HG02885 (cell line): Measurements from ENCODE around the gene ATP13A1.
A peak's percentile ranks its signal among the peaks of the same experiment; 100 is the strongest.

Source experiments
- ATAC-seq: cut with Tn5 transposase; IDR thresholded peaks from one replicate; pipeline ENCODE4 v1.9.1; 2021; ENCODE audit warnings: mild to moderate bottlenecking; ENCODE audit not compliant: unreplicated experiment, poor library complexity

The ATP13A1 gene

DNA sequence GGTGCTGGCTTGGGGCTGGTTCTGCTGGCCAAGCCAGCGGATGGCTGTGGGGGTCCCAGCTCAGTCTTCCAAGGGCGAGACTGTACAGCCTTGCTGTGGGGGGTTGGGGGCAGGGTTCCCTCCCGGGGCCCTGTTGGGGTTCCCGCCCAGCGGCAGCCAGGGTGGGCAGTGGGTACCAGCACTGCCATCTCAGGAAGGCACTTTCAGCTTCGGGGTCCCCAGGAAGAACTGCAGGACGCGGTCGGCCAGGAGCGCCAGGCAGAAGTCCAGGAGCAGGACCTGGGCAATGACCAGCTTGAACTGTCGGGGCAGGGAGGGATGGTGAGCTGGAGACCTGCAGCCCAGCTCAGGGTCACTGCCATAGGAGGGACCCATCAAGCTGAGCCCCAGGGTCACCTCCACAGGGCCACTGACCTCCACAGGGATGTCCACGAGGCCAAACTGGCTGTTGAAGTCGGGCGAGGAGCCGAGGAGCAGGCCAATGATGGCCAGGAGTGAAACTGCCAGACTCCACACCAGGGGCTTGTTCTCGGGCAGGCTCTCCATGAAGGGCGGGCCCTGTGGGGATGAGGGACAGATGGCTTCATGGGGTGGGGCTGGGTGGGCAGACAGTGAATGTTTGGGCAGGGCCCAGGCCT is 18.1 kb downstream of the ATP13A1 start:
- ATAC-seq = no peak

DNA sequence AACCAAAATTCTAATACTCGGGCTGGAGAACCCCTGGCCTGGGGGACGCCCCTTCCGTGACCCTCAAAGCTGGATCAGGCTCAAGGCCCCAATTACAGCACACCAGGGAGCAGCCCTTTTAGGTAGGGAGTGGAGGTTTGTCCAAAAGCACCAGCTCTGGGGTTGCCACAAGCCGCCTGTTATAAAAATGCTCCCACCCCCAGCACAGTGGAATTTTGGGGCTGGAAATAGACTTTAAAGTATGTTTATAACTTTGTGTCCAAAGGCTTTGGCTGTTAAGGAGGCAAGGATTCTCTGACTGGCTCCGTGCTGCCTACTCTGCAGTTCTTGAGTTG is 19.5 kb downstream of the ATP13A1 start:
- no peak for ATAC-seq

DNA sequence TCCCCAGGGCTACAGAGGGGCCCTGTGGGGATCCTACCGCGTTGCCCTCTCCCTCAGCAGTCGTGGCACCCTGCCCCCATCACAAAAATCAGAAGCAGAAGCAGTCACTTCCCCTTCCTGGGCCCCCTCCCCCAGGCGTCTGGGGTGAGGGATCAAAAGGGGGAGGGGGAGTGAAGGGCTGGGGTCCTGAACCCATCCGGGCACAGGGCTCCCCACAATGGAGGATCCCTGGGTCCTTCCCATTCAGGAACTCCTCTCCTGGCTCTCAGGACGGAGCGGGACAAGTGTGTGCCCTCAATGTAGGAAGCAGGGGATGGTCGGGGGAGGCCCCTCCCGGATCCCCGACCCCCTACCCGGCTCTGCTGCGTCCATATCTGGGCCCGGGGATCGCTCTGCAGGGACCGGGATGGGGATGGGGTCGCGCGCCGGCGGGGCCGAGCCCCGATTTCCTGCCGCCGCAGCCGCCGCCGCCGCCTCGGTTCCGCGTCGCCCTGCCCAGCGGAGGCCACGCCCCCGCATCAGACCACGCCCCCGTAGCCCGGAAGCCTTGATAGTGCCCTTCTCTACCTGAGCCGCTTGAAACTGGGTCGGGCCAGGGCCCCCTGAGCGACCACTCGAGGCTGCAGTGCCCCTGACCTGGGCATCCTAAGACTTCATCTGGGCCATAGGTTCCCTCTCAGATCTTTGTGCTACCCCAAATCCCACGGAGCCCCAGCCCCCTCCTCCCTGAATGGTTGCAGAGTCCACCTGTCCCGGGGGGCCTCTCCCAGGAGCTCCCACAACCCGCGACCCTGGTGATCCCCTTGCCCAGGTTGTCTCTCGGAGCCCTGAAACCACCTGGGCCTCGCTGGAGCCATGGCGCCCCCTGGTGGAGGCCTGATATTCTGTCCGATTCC is 20.1 kb downstream of the ATP13A1 start, which contains the start of gene GMIP:
Gene GMIP, minus strand, starts transcription at position 500 of the 896 bp plus-strand sequence. Its CDS starts 128 bp downstream, at position 372.
- peak; percentile 79 for ATAC-seq

DNA sequence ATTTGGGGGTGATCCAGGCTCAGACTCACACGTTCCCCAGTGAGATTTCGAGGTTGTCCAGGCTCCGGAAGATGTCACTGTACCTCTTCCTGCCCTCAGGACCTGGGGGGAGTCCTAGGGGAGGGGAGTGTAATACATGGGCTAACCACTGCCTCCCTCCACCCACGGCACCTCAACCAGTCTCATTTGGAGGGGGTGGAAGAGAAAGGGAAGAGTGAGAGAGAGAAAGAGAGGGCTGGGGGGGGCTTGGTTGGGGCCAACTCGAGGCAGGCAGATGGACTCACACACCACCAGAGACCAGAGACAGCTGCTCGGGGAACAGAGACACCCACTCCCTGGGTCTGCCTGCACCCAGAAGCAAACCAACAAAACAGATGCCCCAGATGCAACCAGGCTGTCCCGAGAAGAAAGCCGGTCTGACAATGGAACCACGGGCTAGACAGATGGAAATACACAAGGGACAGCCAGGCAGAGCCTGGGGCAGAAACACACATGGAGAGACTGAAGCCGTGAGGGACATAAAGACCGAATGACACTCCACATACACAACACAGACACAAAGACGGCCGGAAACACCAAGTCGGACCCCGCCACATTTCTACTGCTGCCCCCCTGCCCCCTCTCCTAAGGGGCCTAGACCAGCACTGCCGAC is 20.8 kb downstream of the ATP13A1 start:
- ATAC-seq = peak; percentile 35

DNA sequence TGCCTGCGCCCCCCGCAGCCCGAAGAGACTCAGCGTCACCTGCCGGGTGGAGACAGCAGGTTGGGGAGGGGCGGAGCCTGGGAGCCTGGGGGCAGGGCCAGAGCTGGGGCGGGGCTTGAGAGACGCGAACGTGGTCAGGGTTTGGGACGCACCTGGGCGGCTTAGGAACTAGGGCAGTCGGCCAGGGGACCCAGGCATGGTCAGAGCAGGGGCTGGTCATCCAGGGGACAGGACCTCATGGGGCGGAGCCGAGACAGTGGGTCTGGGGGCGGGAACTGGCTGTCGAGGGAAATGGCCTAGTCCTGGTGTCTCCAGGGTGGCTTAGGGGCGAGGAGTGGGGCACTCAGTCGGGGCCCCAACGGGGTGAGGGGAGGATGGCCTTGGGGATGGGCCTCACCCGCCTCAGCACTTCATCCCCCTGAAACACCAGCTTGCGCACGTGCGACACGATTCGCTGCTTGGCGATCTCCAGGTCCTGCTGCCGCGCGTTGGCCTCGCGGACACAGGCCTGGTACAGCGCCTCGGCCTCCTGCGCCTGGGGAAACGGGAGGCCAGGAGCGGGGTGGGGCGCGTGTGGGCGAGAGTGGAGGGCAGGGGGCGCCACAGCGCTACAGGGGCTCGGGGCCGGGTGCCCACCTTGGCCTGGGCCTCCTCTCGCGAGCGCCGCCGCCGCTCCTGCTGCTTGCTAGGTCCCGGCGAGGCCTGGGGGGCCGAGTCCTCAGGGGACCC is 25.8 kb downstream of the ATP13A1 start:
- no peak for ATAC-seq

DNA sequence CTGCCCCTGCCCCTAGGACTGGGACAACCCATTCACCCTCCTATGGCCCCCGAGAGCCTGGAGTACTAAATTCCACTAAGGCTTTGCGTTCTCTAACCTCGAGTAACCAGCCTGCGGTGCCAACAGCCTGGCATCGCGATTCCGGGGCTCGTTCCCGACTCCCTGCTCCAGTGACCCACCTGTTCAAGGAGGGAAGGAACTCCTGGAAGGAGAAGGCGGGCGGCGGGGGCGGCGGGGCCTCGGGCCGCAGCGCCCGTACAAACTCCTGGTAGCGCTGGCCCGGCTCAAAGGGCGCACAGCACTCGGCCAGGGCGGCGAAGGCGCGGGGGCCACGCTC is 26.3 kb downstream of the ATP13A1 start:
- no peak for ATAC-seq

DNA sequence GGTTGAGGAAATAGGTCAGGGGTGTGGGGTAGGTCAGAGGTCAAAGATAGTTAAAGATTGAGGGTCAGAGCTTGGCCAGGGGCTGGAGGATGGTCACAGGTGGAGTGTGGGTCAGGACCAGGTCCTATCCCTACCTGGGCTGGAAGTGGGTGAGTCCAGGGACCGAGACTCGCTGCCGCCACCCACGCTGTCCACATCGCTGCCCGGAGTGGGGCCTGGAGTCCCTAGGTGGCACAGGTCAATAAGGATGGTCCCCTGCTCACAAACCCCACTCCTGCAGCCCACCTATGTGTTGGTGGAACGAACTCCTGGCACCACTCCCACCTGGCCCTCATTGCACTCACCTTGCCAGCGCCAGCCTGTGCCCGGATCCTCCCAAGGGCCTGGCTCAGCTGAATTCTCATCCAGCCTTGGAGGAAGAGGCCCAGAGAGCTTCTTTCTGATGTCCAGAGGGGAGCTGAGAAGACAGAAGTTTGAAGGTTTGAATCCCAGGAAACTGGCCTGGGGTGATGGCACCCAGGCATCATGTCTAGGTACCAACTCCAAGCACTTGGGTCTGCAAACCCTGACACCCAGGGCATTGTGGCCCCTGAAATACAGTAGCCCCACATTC is 26.8 kb downstream of the ATP13A1 start:
- ATAC-seq = no peak

DNA sequence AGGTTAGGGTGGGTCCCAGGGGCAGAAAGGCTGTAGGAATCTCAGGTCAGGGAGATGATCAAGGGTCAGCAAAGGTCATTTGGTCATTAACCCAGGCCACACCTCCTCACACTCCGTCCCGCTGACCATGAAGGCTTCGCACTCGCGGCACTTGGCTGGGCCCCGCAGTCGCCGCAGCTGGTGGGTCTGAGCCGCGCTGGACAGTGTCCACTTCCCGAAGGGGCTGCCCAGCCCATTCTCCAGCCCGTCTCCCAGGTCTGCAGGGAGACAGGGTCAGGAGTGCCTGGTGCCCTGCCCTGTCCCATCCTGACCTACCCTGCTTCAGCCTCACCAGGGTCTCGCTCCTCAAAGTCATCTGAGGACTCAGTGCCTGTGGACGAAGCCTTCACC is 28.2 kb downstream of the ATP13A1 start:
- ATAC-seq = no peak

DNA sequence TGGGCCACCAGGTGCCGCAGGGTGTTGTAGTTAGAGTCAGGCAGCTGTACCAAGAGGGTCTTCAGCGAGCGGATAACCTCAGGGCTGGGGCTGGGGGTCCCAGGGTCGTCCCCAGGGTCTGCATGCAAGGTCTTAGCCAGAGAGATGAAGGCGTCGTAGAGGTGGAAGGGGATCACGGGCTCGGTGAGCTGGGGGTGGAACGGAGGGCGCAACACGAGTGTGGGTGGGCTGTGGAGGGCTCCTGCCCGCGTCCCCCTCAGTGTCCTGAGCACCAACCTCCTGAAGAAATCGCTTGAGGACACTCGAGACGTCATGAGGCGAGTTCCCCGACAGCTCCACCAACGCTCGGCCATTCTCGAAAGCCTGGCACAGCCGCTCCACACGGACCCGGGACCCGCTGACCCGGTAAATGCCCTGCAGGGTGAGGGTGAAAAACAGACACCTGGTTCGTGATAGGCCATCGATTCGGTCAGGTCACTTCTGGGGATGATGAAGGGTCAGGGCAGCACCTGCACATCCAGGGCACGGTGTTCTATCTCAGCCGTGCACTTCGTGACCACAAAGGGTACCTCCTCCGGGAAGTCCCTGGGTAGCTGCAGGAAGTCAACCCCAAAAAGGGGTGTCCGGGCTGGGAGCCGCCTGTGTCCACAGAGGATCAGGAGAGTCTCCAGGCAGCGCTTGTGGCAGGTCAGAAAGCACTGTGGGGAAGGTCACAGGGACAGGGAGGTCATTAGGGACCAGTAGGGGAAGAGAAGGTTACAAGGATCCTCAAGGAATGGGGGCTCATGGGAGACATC is 28.8 kb downstream of the ATP13A1 start:
- no peak for ATAC-seq

DNA sequence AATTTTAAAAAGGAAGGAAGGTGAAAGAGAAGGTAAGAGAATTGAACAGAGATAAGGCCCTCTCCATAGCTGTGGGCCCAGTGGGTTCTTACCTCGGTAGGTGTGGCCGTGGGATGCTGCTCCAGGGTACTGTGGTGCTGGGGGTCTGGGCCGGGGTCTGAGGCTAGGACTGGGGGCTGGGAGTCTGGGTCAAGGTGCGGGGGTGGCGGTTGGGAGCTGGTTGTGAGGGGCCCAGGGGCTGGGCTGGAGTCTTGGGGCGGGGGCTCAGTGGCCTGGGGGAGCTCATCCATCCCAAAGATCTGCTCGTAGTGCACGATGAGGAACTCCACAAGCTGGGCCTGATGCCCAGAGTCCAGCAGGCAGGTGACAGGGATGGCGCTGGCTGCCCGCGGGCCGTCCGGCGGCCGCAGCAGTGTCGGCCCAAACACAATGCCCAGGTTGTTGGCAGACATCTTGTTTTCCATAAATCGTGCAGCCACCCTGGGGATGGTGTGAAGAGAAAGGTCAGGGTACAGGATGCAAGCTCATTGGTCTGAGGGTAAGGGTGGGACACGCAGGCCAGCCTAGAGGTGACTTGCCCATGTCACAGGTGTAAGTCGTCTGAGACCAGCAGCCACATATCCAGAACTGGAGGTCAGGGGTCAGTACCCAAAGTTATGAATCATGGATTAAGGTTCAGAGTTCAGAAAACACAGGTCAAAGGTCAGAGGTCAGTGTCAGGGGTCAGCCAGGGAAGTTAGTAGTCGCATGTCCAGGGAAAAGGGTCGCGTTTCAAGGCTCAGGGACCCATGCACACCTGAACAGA is 29.6 kb downstream of the ATP13A1 start:
- no peak for ATAC-seq

DNA sequence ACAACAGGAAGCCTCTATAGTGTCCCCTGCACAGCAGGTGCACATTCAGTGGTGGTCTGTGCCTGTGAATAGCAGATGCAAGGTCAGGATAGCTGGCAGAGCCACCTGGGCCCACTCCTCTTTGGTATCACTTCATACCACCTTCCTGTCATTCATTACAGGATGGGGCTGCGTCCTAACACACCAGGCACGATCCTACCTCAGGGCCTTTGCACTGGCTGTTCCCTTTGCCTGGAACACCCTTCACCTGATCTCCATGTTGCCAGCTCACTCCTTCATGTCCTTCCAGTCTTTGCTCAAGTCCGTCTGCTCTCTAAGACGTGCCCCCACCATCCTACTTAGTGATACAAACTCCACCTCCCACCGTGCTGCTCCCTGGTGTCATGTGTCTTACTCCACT is 30.8 kb downstream of the ATP13A1 start:
- ATAC-seq = no peak

DNA sequence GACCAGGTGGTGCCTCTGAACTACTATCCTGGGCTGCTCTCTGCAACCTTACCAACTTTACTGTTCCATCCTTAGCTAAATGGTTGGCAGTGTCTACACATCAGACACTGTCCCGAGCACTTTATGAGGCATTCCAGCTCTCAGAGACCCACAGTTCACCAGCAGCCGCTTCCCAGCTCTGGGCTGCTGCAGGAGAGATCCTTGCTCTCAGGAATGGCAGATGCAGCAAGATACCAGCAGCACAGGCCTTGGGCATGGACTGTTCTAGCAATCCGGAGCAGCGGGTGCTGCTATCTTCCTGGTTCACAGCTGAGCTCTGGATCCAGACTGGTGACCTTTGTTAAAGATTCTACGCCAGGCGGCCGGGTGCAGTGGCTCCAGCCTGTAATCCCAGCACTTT is 32.1 kb downstream of the ATP13A1 start:
- ATAC-seq = no peak

DNA sequence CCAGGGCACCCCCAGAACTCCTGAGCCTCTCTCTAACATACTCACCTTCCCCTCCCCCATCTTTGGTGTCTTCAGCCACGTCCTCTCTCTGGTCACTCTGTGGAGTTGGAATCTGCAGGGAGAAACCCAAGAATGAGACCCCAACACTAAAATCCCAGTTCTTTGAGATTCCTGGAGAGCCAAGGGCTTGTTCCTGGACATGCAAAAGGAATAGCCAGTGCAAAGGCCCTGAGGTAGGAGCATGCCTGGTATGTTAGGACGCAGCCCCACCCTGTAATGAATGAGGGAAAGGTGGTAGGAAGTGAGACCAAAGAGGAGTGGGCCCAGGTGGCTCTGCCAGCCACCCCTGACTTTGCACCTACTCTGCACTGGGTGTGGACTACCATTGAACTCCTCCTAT is 33.0 kb downstream of the ATP13A1 start:
- no peak for ATAC-seq

DNA sequence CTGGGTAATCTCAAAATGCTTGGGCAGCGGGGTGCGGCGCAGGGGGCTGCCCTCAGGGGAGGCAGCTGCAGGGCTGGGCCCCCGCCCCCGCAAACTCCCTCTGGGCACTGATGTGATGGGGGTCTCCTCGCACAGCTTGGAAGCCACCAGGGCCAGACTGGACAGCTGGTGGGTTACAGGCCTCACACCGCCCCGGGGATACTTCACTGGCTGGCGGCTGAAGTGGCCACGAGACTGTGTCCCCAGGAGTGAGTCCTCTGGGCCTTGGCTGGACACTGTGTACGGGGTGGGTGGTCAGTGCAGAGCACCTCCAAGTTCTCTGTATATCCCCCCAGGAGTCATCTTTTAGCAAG is 33.4 kb downstream of the ATP13A1 start:
- ATAC-seq = no peak

DNA sequence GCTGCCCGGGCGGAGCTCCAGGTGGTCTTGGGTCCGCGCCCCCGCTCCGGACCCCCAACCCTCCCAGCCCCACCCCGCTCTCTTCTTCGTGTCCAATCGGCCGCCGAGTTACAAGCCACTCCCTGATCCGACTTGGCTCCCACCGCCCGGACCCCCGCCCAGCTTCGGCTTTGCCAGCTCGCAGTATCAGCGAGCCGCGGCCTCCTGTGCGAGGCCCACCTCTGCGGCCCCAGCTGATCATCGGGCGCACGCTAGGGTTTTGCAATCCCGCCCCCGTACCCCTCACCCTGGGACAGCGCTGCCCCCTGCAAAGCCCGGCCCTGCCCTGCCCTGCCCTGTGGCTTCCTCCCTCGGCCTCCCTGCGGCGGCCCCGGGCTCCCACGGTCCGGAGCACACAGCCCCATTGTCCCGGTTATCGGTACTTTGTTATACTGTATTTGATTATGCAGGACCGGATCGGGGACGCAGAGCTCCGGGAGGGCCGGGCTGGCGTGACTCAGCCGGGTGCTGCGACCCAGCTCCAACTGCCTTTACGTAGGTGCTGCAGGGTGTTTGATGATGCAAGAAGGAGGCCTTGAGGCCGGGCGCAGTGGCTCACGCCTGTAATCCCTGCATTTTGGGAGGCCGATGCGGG is 34.9 kb downstream of the ATP13A1 start:
- peak; percentile 14 for ATAC-seq

DNA sequence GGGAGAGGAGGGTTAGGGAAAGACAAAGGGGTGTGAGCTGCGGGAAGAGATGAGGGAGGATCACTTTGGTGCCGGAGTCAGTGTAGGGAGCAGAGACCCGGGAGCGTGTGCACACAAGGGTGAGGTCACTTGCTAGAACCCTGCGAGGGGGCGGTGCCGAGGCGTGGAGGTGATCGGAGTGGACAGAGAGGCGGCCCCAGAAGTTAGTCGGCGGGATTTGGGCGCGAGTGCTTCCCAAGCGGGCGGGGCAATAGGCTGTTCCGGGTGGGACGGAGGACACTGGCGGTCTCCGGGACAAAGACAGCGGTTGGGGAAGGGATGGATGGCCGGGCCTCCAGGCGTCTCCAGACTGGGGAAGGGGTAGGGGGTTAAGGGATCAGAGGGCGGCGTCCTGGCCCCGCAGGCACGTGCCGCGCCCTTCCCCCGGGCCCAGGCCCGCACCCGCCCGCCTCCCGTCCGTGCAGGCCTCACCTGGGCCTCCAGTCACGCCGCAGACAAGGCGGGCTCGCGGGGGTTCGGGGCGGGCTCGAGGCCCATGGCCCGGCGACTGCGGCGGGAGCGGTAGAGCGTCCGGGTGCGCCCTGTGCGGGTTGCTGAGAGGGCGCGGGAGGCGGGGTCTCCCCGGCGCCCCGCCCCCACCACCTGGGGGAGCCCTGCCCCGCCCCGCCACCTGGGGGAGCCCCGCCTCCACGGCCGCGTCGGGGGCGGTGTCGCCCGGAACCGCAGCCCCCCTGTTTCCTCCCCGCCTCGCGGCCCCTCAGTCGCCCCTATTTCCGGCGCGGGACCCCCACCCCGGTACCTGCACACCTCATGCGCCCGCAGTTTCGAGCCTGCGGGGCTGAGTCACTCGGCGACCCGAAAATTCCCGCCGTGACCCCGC is 35.6 kb downstream of the ATP13A1 start, which contains the start of gene LPAR2:
Gene LPAR2, minus strand, starts transcription at position 600 of the 880 bp plus-strand sequence. CDS start 945 bp downstream, outside the sequence.
- ATAC-seq = peak; percentile 81
